Fibroblast of skin of right biceps (primary cell): Measurements from ENCODE around the gene CDC16.

Experiments used
- DNase-seq: peaks from one replicate; pipeline ENCODE4 v3.0.0-alpha.2; 2013

The CDC16 gene

GRCh38 chr13:114264886-114265611 is 30.4 kb downstream of the CDC16 start:
- DNase-seq = peak; percentile 93

- DNase-seq = no peak
Observed at GRCh38 chr13:114266241-114266640, 31.5 kb downstream of the CDC16 start.

- DNase-seq = no peak
Observed at GRCh38 chr13:114268344-114269280, 33.9 kb downstream of the CDC16 start.

GRCh38 chr13:114269281-114269770 is 34.6 kb downstream of the CDC16 start:
- no peak for DNase-seq

GRCh38 chr13:114272977-114273376 is 38.3 kb downstream of the CDC16 start:
- no peak for DNase-seq

- no peak for DNase-seq
Observed at GRCh38 chr13:114275304-114275703, 40.6 kb downstream of the CDC16 start.

- no peak for DNase-seq
Observed at GRCh38 chr13:114279146-114279545, 44.4 kb downstream of the CDC16 start.

GRCh38 chr13:114279758-114280355 is 45.2 kb downstream of the CDC16 start:
- DNase-seq = no peak

GRCh38 chr13:114281351-114282040 is 46.8 kb downstream of the CDC16 start, which contains the start of gene UPF3A:
UPF3A (plus strand) TSS chr13:114281601; CDS start chr13:114281640, 39 bp downstream.
- DNase-seq = peak; percentile 94

GRCh38 chr13:114282041-114282670 is 47.5 kb downstream of the CDC16 start:
- DNase-seq = no peak

- DNase-seq = no peak
Observed at GRCh38 chr13:114283576-114283975, 48.9 kb downstream of the CDC16 start.

- no peak for DNase-seq
Observed at GRCh38 chr13:114284680-114285079, 50.0 kb downstream of the CDC16 start.

GRCh38 chr13:114285166-114285808 is 50.6 kb downstream of the CDC16 start:
- no peak for DNase-seq

- peak; percentile 53 for DNase-seq
Observed at GRCh38 chr13:114286808-114287207, 52.1 kb downstream of the CDC16 start.

- no peak for DNase-seq
Observed at GRCh38 chr13:114288157-114288591, 53.5 kb downstream of the CDC16 start.

- no peak for DNase-seq
Observed at GRCh38 chr13:114296448-114296847, 61.8 kb downstream of the CDC16 start.

GRCh38 chr13:114296902-114297301 is 62.2 kb downstream of the CDC16 start:
- DNase-seq = no peak

GRCh38 chr13:114298866-114299265 is 64.2 kb downstream of the CDC16 start:
- peak; percentile 3 for DNase-seq

GRCh38 chr13:114299604-114300305 is 65.1 kb downstream of the CDC16 start:
- DNase-seq = no peak

- DNase-seq = no peak
Observed at GRCh38 chr13:114303700-114304327, 69.1 kb downstream of the CDC16 start.
